GM21423 (cell line): ENCODE measurements around the gene TBC1D5.
"Not testable (repeated sequence)": the region's sequence is repeated elsewhere in the genome, so short reads cannot be mapped to it uniquely, and the experiment has no call there.

Source experiments
- ATAC-seq: cut with Tn5 transposase; IDR thresholded peaks from one replicate; pipeline ENCODE4 v1.9.1; 2021; ENCODE audit warnings: mild to moderate bottlenecking, moderate library complexity; ENCODE audit not compliant: unreplicated experiment

Gene TBC1D5

GRCh38 chr3:17749705-17750293, 7.4 kb upstream of the TBC1D5 start:
- ATAC-seq: peak; percentile 27

- ATAC-seq: peak; percentile 38
Measured at GRCh38 chr3:17749281-17749680, 6.8 kb upstream of the TBC1D5 start.

- ATAC-seq: no peak
Measured at GRCh38 chr3:17747890-17748247, 5.4 kb upstream of the TBC1D5 start.

- peak; percentile 61 for ATAC-seq
Measured at GRCh38 chr3:17747174-17747889, 4.9 kb upstream of the TBC1D5 start.

GRCh38 chr3:17745894-17746293, 3.5 kb upstream of the TBC1D5 start:
- ATAC-seq: no peak

GRCh38 chr3:17745301-17745700, 2.9 kb upstream of the TBC1D5 start:
- no peak for ATAC-seq

- ATAC-seq: no peak
Measured at GRCh38 chr3:17744693-17745092, 2.3 kb upstream of the TBC1D5 start.

GRCh38 chr3:17743658-17743995, 1.2 kb upstream of the TBC1D5 start:
- ATAC-seq: no peak

GRCh38 chr3:17742880-17743657, 638 bp upstream of the TBC1D5 start:
- peak; percentile 1 for ATAC-seq

GRCh38 chr3:17741621-17742101, 770 bp downstream of the TBC1D5 start:
- no peak for ATAC-seq

- ATAC-seq: no peak
Measured at GRCh38 chr3:17740721-17741141, 1.7 kb downstream of the TBC1D5 start.

- ATAC-seq: no peak
Measured at GRCh38 chr3:17738921-17739320, 3.5 kb downstream of the TBC1D5 start.

- no peak for ATAC-seq
Measured at GRCh38 chr3:17738219-17738618, 4.2 kb downstream of the TBC1D5 start.

- ATAC-seq: no peak
Measured at GRCh38 chr3:17737591-17737990, 4.8 kb downstream of the TBC1D5 start.

GRCh38 chr3:17735362-17735761, 7.1 kb downstream of the TBC1D5 start:
- ATAC-seq: not testable (repeated sequence)

- ATAC-seq: no peak
Measured at GRCh38 chr3:17733768-17734167, 8.7 kb downstream of the TBC1D5 start.

- no peak for ATAC-seq
Measured at GRCh38 chr3:17733215-17733614, 9.2 kb downstream of the TBC1D5 start.

GRCh38 chr3:17730318-17730967, 12.0 kb downstream of the TBC1D5 start:
- ATAC-seq: no peak

GRCh38 chr3:17726313-17726712, 16.1 kb downstream of the TBC1D5 start:
- no peak for ATAC-seq

- not testable (repeated sequence) for ATAC-seq
Measured at GRCh38 chr3:17725844-17726243, 16.6 kb downstream of the TBC1D5 start.

- no peak for ATAC-seq
Measured at GRCh38 chr3:17724948-17725347, 17.5 kb downstream of the TBC1D5 start.
